ENCODE data around the gene ITGAD. TPM values are rescaled to one million over a fixed set of nuclear protein-coding genes. Genes with fewer than 3 reads are reported as not detected.

ITGAD gene
- total and polyA plus RNA-seq, 2 donors (not counting 1 experiment from before 2014, with no cell fraction given), result 0.19 TPM; not detected in 1

DNA sequence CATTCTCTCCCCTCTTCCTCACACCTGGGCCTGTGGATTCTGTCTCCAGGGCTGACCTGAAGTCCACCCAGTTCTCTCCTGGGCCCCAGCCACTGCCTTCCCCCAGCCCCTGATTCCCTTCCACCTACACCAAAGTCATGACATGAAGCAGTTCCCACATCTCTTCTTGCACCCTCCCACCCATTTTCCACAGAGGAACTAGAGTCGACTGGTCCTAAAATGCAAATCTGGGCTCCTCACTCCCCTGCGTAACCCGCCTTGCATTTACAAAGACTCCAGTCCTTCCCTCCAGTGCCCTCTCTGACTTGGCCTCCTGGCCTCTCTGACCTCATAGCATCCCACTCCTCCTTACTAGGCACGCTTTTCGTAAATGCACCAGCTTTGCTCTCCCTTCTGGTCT is 20.2 kb downstream of the ITGAD start:
- Mint-ChIP-seq H3K4me1 (peaks cover 17% of the 10 kb centered on the region), H3K9me3 (ENCODE audit: insufficient read depth) (no peaks in the 10 kb centered on the region), H3K4me3 (no peak overlapping the region), H3K27me3 (peaks cover 22% of the 10 kb centered on the region), H3K27ac (no peak overlapping the region)
- Histone ChIP-seq H3K36me3 (replicated peaks in 1 of 2; ENCODE audit: control extremely low read depth in 1 of 2, control insufficient read depth in 1 of 2, extremely low read depth in 1 of 2, insufficient read depth in 2 of 2, low read length in 1 of 2) (no peaks in the 10 kb centered on the region), H3K9me3 (ENCODE audit: control extremely low read depth in 1 of 3, control insufficient read depth in 2 of 3, insufficient read depth in 1 of 3, low read length in 2 of 3) (peaks cover 0 to 9% (median 0%) of the 10 kb centered on the region in 3 donors), H3K4me3 (ENCODE audit: control extremely low read depth in 1 of 5, extremely low read depth in 1 of 5, insufficient read depth in 1 of 5, low read depth in 2 of 5, low read length in 4 of 5) (no peak overlapping the region), H3K79me2 (ENCODE audit: control insufficient read depth, insufficient read depth, low read length) (no peaks in the 10 kb centered on the region), H4K20me1 (ENCODE audit: control insufficient read depth, insufficient read depth, low read length, poor library complexity, severe bottlenecking) (no peaks in the 10 kb centered on the region), H3K27me3 (replicated peaks in 1 of 4; ENCODE audit: control extremely low read depth in 1 of 4, control insufficient read depth in 3 of 4, insufficient read depth in 4 of 4, low read length in 3 of 4) (peaks cover 0 to 3% (median 0%) of the 10 kb centered on the region in 4 experiments), H2AFZ (ENCODE audit: insufficient read depth, low read depth, low read length, poor library complexity, severe bottlenecking) (no peak overlapping the region), H3K4me1 (ENCODE audit: control insufficient read depth in 2 of 2, insufficient read depth in 2 of 2, low read length in 2 of 2) (peaks cover 0 to 5% of the 10 kb centered on the region in 2 donors), H3K9ac (ENCODE audit: low read length) (no peak overlapping the region), H3K4me2 (replicated peaks; ENCODE audit: low read depth, low read length, poor library complexity, severe bottlenecking) (no peak overlapping the region), H3K27ac (ENCODE audit: low read length in 2 of 2) (no peak overlapping the region)
- DNase-seq (no peak), ATAC-seq (ENCODE audit: low read depth) (no peak)
- intact Hi-C loops (cut with micrococcal nuclease), result no loop called here
- ChIA-PET POLR2A (no interaction called here), CTCF (no interaction called here)
- TF ChIP-seq, protein P1, sequence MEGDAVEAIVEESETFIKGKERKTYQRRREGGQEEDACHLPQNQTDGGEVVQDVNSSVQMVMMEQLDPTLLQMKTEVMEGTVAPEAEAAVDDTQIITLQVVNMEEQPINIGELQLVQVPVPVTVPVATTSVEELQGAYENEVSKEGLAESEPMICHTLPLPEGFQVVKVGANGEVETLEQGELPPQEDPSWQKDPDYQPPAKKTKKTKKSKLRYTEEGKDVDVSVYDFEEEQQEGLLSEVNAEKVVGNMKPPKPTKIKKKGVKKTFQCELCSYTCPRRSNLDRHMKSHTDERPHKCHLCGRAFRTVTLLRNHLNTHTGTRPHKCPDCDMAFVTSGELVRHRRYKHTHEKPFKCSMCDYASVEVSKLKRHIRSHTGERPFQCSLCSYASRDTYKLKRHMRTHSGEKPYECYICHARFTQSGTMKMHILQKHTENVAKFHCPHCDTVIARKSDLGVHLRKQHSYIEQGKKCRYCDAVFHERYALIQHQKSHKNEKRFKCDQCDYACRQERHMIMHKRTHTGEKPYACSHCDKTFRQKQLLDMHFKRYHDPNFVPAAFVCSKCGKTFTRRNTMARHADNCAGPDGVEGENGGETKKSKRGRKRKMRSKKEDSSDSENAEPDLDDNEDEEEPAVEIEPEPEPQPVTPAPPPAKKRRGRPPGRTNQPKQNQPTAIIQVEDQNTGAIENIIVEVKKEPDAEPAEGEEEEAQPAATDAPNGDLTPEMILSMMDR (IDR thresholded peaks at IDR 0.05), result no peak
- no peak for TF ChIP-seq EZH2 (IDR thresholded peaks at IDR 0.05; ENCODE audit: borderline replicate concordance, insufficient read depth, low read depth, low read length, poor library complexity, severe bottlenecking)
- WGBS (ENCODE audit: insufficient coverage), result 79% methylated on average over 5 of the region's 5 CpGs

DNA sequence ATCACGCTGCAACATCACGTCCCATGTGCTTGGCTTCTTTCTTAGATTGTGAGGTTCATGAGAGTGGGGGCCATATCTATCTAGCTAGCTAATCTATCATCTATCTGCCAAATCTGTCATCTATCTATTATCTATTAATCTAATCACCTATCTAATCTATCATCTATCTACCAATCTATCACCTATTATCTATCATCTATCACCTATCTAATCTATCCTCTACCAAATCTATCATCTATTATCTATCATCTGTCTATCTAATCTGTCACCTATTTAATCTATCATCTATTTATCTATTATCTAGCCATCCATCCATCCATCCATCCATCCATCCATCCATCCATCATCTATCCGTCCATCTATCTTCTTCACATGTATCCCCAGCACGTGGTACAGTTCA is 20.8 kb downstream of the ITGAD start:
- Histone ChIP-seq H3K4me2 (replicated peaks; ENCODE audit: low read depth, low read length, poor library complexity, severe bottlenecking) (no peak overlapping the region), H3K79me2 (ENCODE audit: control insufficient read depth, insufficient read depth, low read length) (no peaks in the 10 kb centered on the region), H3K9me3 (ENCODE audit: control extremely low read depth in 1 of 3, control insufficient read depth in 2 of 3, insufficient read depth in 1 of 3, low read length in 2 of 3) (peaks cover 0 to 9% (median 0%) of the 10 kb centered on the region in 3 donors), H3K36me3 (replicated peaks in 1 of 2; ENCODE audit: control extremely low read depth in 1 of 2, control insufficient read depth in 1 of 2, extremely low read depth in 1 of 2, insufficient read depth in 2 of 2, low read length in 1 of 2) (no peaks in the 10 kb centered on the region), H2AFZ (ENCODE audit: insufficient read depth, low read depth, low read length, poor library complexity, severe bottlenecking) (no peak overlapping the region), H3K27me3 (replicated peaks in 1 of 4; ENCODE audit: control extremely low read depth in 1 of 4, control insufficient read depth in 3 of 4, insufficient read depth in 4 of 4, low read length in 3 of 4) (peaks cover 0 to 3% (median 0%) of the 10 kb centered on the region in 4 experiments), H3K9ac (ENCODE audit: low read length) (no peak overlapping the region), H3K4me3 (ENCODE audit: control extremely low read depth in 1 of 5, extremely low read depth in 1 of 5, insufficient read depth in 1 of 5, low read depth in 2 of 5, low read length in 4 of 5) (no peak overlapping the region), H4K20me1 (ENCODE audit: control insufficient read depth, insufficient read depth, low read length, poor library complexity, severe bottlenecking) (no peaks in the 10 kb centered on the region), H3K4me1 (ENCODE audit: control insufficient read depth in 2 of 2, insufficient read depth in 2 of 2, low read length in 2 of 2) (peaks cover 0 to 5% of the 10 kb centered on the region in 2 donors), H3K27ac (ENCODE audit: low read length in 2 of 2) (no peak overlapping the region)
- Mint-ChIP-seq H3K9me3 (ENCODE audit: insufficient read depth) (no peaks in the 10 kb centered on the region), H3K4me1 (peaks cover 17% of the 10 kb centered on the region), H3K27me3 (peaks cover 24% of the 10 kb centered on the region), H3K4me3 (no peak overlapping the region), H3K27ac (no peak overlapping the region)
- ChIA-PET CTCF (no interaction called here), POLR2A (no interaction called here)
- ATAC-seq (ENCODE audit: low read depth) (no peak), DNase-seq (no peak)
- intact Hi-C loops (cut with micrococcal nuclease), result no loop called here
- TF ChIP-seq EZH2 (IDR thresholded peaks at IDR 0.05; ENCODE audit: borderline replicate concordance, insufficient read depth, low read depth, low read length, poor library complexity, severe bottlenecking), result no peak
- TF ChIP-seq, protein P1 (IDR thresholded peaks at IDR 0.05), result no peak
- 94% methylated on average over 4 of the region's 4 CpGs for WGBS (ENCODE audit: insufficient coverage)
